H1 (cell line): ENCODE data around the gene RAP2A. TPM values are rescaled to one million over a fixed set of nuclear protein-coding genes. Genes with fewer than 3 reads are reported as not detected.
A peak's percentile ranks its signal among the peaks of the same experiment; 100 is the strongest.

Source experiments
- ASH2L ChIP-seq: fragments of 200-600, 300-600 bp; sonication (generic); IDR thresholded peaks from one replicate; pipeline ENCODE4 v1.7.1; 2017; ENCODE audit warnings: low read length
- BACH1 ChIP-seq: IDR thresholded peaks from 2 replicates; pipeline ENCODE4 v1.6.1; 2012; ENCODE audit warnings: low read length, improper control_type of control experiment
- CBX8 ChIP-seq: fragments of 300-800, 300-1000 bp; sonication (generic); IDR thresholded peaks from 2 replicates; pipeline ENCODE4 v1.7.1; 2016; ENCODE audit warnings: low read depth, low read length, borderline replicate concordance
- CHD2 ChIP-seq: IDR thresholded peaks from 2 replicates; pipeline ENCODE4 v1.6.1; 2012; ENCODE audit warnings: low read length, improper control_type of control experiment
- EGR1 ChIP-seq: IDR thresholded peaks from 2 replicates; pipeline ENCODE4 v1.6.1; 2011; ENCODE audit warnings: low read depth, low read length, borderline replicate concordance
- FOSL1 ChIP-seq: IDR thresholded peaks from 2 replicates; pipeline ENCODE4 v1.6.1; 2011; ENCODE audit warnings: mild to moderate bottlenecking, low read depth, low read length, moderate library complexity; ENCODE audit not compliant: insufficient read depth
- NRF1 ChIP-seq: IDR thresholded peaks from 2 replicates; pipeline ENCODE4 v1.6.1; 2011; ENCODE audit warnings: mild to moderate bottlenecking, low read depth, low read length, improper control_type of control experiment
- POLR2AphosphoS5 ChIP-seq: IDR thresholded peaks from 2 replicates; pipeline ENCODE4 v1.6.1; 2011; ENCODE audit warnings: low read depth, low read length
- RAD21 ChIP-seq, 2 experiments: IDR thresholded peaks in 1 of 2; conservative IDR thresholded peaks in 1 of 2; 2 replicates each; pipeline ENCODE4 v1.6.1; 2011; ENCODE audit warnings: low read depth in 2 of 2, low read length in 2 of 2, improper control_type of control experiment in 1 of 2, inconsistent platforms in 1 of 2, mild to moderate bottlenecking in 1 of 2, moderate library complexity in 1 of 2
- RFX5 ChIP-seq: IDR thresholded peaks from 2 replicates; pipeline ENCODE4 v1.6.1; 2011; ENCODE audit warnings: low read depth, low read length, improper control_type of control experiment, borderline replicate concordance
- SAP30 ChIP-seq: fragments of 300-600 bp; sonication (generic); IDR thresholded peaks from 2 replicates; pipeline ENCODE4 v1.7.1; 2012; ENCODE audit warnings: low read length, moderate library complexity, mild to moderate bottlenecking, inconsistent platforms; ENCODE audit not compliant: insufficient read depth, insufficient replicate concordance
- SP1 ChIP-seq: IDR thresholded peaks from 2 replicates; pipeline ENCODE4 v1.6.1; 2011; ENCODE audit warnings: low read depth, low read length
- SP2 ChIP-seq: IDR thresholded peaks from 2 replicates; pipeline ENCODE4 v1.6.1; 2012; ENCODE audit warnings: mild to moderate bottlenecking, low read length, inconsistent platforms
- SP4 ChIP-seq: IDR thresholded peaks from 2 replicates; pipeline ENCODE4 v1.6.1; 2012; ENCODE audit warnings: low read length, inconsistent platforms
- SRF ChIP-seq: IDR thresholded peaks from 2 replicates; pipeline ENCODE4 v1.6.1; 2011; ENCODE audit warnings: mild to moderate bottlenecking, low read depth, low read length, moderate library complexity
- SUZ12 ChIP-seq: fragments of 200-600 bp; sonication (generic); IDR thresholded peaks from 2 replicates; pipeline ENCODE4 v1.6.1; 2012; ENCODE audit warnings: mild to moderate bottlenecking, inconsistent platforms, low read length, moderate library complexity, mixed read lengths
- TAF7 ChIP-seq: optimal IDR thresholded peaks from 2 replicates; pipeline ENCODE3; 2011; ENCODE audit warnings: low read depth, mild to moderate bottlenecking, inconsistent platforms, low read length, moderate library complexity, borderline replicate concordance
- TBP ChIP-seq: IDR thresholded peaks from 2 replicates; pipeline ENCODE4 v1.6.1; 2011; ENCODE audit warnings: low read depth, low read length, improper control_type of control experiment
- TEAD4 ChIP-seq: IDR thresholded peaks from 2 replicates; pipeline ENCODE4 v1.6.1; 2012; ENCODE audit warnings: low read depth, low read length, inconsistent platforms, mixed read lengths
- USF2 ChIP-seq: IDR thresholded peaks from 2 replicates; pipeline ENCODE4 v1.6.1; 2011; ENCODE audit warnings: low read length, improper control_type of control experiment
- polyA plus RNA-seq, 7 experiments: library from polyadenylated mRNA; depleted of rRNA in 3 of 7; stranded (reverse) in 5 of 7; unstranded in 2 of 7; fragments of >200 nt in 5 of 7; fragments of 200-250 nt in 2 of 7; gene quantifications; 1 replicate in 5 of 7; 2 replicates in 1 of 7; 4 replicates in 1 of 7; pipeline versions ENCODE4 v1.2.1 to v1.2.3, GENCODE V29; 2011 to 2013; ENCODE audit warnings: missing spikeins in 2 of 7, mixed read lengths in 2 of 7
- total RNA-seq: library from RNA; stranded (reverse); fragmentation: NEBNext Ultra II Directional; extraction: Animal tissue kit (Norgen Biotek cat#: 25700); gene quantifications from 2 replicates; pipeline ENCODE4 v1.2.1, GENCODE V29; 2021
- TF ChIP-seq, protein P1 (sequence below): IDR thresholded peaks from 2 replicates; pipeline ENCODE4 v1.6.1; 2012; ENCODE audit warnings: inconsistent platforms
- TF ChIP-seq, protein P2 (sequence below): IDR thresholded peaks from 2 replicates; pipeline ENCODE4 v1.6.1; 2011; ENCODE audit warnings: low read depth, mild to moderate bottlenecking, low read length; ENCODE audit not compliant: insufficient read depth

RAP2A gene
- total and polyA plus RNA-seq, 2 of the 8 experiments (the other 6 are each of a cell fraction or from before 2014, with no cell fraction given): 8.4 to 43.4 TPM

- TF ChIP-seq SAP30 (peak; percentile 97), EGR1 (peak; percentile 63; the same call in 1 of the 2 replicates), CBX8 (no peak), ASH2L (peak; percentile 59), RFX5 (peak; percentile 96), TAF7 (no peak), SP4 (peak; percentile 88), CHD2 (peak; percentile 70), POLR2AphosphoS5 (peak; percentile 45; the same call in 1 of the 2 replicates), SP2 (peak; percentile 18; the same call in 1 of the 2 replicates), SP1 (peak; percentile 98), USF2 (peak; percentile 95), SUZ12 (no peak), TEAD4 (peak; percentile 34; the same call in 1 of the 2 replicates), NRF1 (no peak), RAD21 (IDR thresholded peaks at IDR 0.05 in 1 of 2, conservative IDR thresholded peaks at IDR 0.05 in 1 of 2; ENCODE audit: low read depth in 2 of 2, low read length in 2 of 2) (0 out of 4 replicates have a peak, but pooled peaks of 1 of the 2 experiments have one; percentile 4), FOSL1 (no peak), BACH1 (peak; percentile 95), TBP (peak; percentile 63), SRF (no peak)
- TF ChIP-seq, protein P1, sequence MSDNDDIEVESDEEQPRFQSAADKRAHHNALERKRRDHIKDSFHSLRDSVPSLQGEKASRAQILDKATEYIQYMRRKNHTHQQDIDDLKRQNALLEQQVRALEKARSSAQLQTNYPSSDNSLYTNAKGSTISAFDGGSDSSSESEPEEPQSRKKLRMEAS: peak; percentile 31; the same call in 1 of the 2 replicates
- TF ChIP-seq, protein P2, sequence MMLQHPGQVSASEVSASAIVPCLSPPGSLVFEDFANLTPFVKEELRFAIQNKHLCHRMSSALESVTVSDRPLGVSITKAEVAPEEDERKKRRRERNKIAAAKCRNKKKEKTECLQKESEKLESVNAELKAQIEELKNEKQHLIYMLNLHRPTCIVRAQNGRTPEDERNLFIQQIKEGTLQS: peak; percentile 69; the same call in 1 of the 2 replicates
These were observed 847 bp upstream of the RAP2A start (continued) for GRCh38 chr13:97432917-97433726.
